ENCODE results near the gene LPP.

The LPP gene

GRCh38 chr3:188453431-188454384 lies 299.8 kb downstream of the LPP start:
- no peak for DNase-seq

- no peak for DNase-seq
Observed at GRCh38 chr3:188455748-188456147, 301.8 kb downstream of the LPP start.

GRCh38 chr3:188458756-188459155 lies 304.8 kb downstream of the LPP start:
- no peak for DNase-seq

GRCh38 chr3:188465311-188465710 lies 311.4 kb downstream of the LPP start:
- no peak for DNase-seq

GRCh38 chr3:188468196-188468595 lies 314.2 kb downstream of the LPP start:
- no peak for DNase-seq

- peak; percentile 27 for DNase-seq
Observed at GRCh38 chr3:188468662-188469061, 314.7 kb downstream of the LPP start.

GRCh38 chr3:188469228-188469885 lies 315.4 kb downstream of the LPP start:
- DNase-seq: peak; percentile 34

GRCh38 chr3:188470508-188471130 lies 316.7 kb downstream of the LPP start:
- DNase-seq: no peak

GRCh38 chr3:188471723-188472122 lies 317.8 kb downstream of the LPP start:
- no peak for DNase-seq

GRCh38 chr3:188472336-188472735 lies 318.4 kb downstream of the LPP start:
- DNase-seq: no peak

GRCh38 chr3:188473045-188473444 lies 319.1 kb downstream of the LPP start:
- no peak for DNase-seq

GRCh38 chr3:188473591-188474288 lies 319.8 kb downstream of the LPP start:
- DNase-seq: no peak

GRCh38 chr3:188476935-188477334 lies 323.0 kb downstream of the LPP start:
- DNase-seq: no peak

GRCh38 chr3:188480011-188480410 lies 326.1 kb downstream of the LPP start:
- DNase-seq: no peak

- DNase-seq: no peak
Observed at GRCh38 chr3:188482929-188483328, 329.0 kb downstream of the LPP start.

- no peak for DNase-seq
Observed at GRCh38 chr3:188486126-188486525, 332.2 kb downstream of the LPP start.

- DNase-seq: no peak
Observed at GRCh38 chr3:188486952-188487351, 333.0 kb downstream of the LPP start.

- DNase-seq: no peak
Observed at GRCh38 chr3:188487652-188488051, 333.7 kb downstream of the LPP start.

- no peak for DNase-seq
Observed at GRCh38 chr3:188488801-188489200, 334.8 kb downstream of the LPP start.

GRCh38 chr3:188489639-188490405 lies 335.9 kb downstream of the LPP start:
- DNase-seq: no peak

GRCh38 chr3:188490416-188490815 lies 336.5 kb downstream of the LPP start:
- DNase-seq: no peak

GRCh38 chr3:188491276-188491687 lies 337.3 kb downstream of the LPP start:
- no peak for DNase-seq

Measured in left hindlimb (tissue), 1 donor.